KMS-11 (cell line): Measurements from ENCODE around the gene HPGD.

ENCODE experiments used
- H2AFZ ChIP-seq: fragments of 200-600 bp; sonication (generic); 2 replicates; pipeline ENCODE4 v1.6.1; 2016; ENCODE audit warnings: antibody characterized with exemption, mixed run types, low read depth
- H3K27ac ChIP-seq: fragments of 200-600 bp; sonication (generic); 2 replicates; pipeline ENCODE4 v1.6.1; 2016; ENCODE audit warnings: mild to moderate bottlenecking, mixed run types
- H3K27me3 ChIP-seq: fragments of 200-600 bp; sonication (generic); 2 replicates; pipeline ENCODE4 v1.6.1; 2017; ENCODE audit warnings: mild to moderate bottlenecking, low read depth, mixed run types, moderate library complexity; ENCODE audit not compliant: insufficient read depth
- H3K36me3 ChIP-seq: fragments of 200-600 bp; sonication (generic); 2 replicates; pipeline ENCODE4 v1.6.1; 2017; ENCODE audit warnings: mild to moderate bottlenecking, mixed run types; ENCODE audit not compliant: insufficient read depth
- H3K4me1 ChIP-seq: fragments of 200-600 bp; sonication (generic); 2 replicates; pipeline ENCODE4 v1.6.1; 2016; ENCODE audit warnings: mild to moderate bottlenecking, low read depth, mixed run types; ENCODE audit not compliant: poor library complexity, severe bottlenecking
- H3K4me2 ChIP-seq: fragments of 200-600 bp; sonication (generic); 2 replicates; pipeline ENCODE4 v1.7.0; 2016; ENCODE audit warnings: mild to moderate bottlenecking, mixed run types
- H3K4me3 ChIP-seq: fragments of 200-600 bp; sonication (generic); IDR thresholded peaks from 2 replicates; pipeline ENCODE4 v1.6.1; 2017; ENCODE audit warnings: low read depth, low read length, mixed read lengths; ENCODE audit not compliant: insufficient read depth
- H3K79me2 ChIP-seq: fragments of 200-600 bp; sonication (generic); 2 replicates; pipeline ENCODE4 v1.6.1; 2016; ENCODE audit warnings: low read depth, mixed run types; ENCODE audit not compliant: insufficient read depth
- H3K9ac ChIP-seq: fragments of 200-600 bp; sonication (generic); 2 replicates; pipeline ENCODE4 v1.6.1; 2016; ENCODE audit warnings: mild to moderate bottlenecking, mixed run types
- H4K20me1 ChIP-seq: fragments of 200-600 bp; sonication (generic); 2 replicates; pipeline ENCODE4 v1.6.1; 2016; ENCODE audit warnings: mild to moderate bottlenecking, mixed run types; ENCODE audit not compliant: insufficient read depth
- TF ChIP-seq, protein P1 (sequence below): fragments of 200-600 bp; sonication (generic); conservative IDR thresholded peaks from 2 replicates; pipeline ENCODE4 v1.6.1; 2017; ENCODE audit warnings: low read depth, mild to moderate bottlenecking, antibody characterized with exemption, low read length, moderate library complexity, mixed read lengths

HPGD gene

DNA sequence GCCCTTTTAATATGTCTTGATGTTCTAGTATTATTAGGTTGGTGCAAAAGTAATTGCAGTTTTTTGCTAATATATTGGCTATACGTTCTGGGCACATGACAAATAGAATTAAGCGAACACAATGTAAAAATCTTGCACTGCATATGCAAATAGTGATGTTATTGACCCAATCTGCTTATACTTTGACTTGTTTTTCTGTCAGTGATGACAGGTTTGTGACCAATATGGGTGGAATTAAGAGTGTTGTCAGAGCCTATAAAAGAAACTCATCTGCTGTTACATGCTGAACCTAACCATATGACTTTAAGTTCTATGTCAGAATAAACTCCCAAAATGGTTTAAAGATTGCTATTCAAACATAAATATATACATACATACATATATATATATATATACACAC is 30.7 kb upstream of the HPGD start:
- H3K4me2 ChIP-seq, result no peak overlapping the region
- no peak overlapping the region for H3K4me3 ChIP-seq
- no peaks in the 10 kb centered on the region for H3K36me3 ChIP-seq
- no peak overlapping the region for H3K9ac ChIP-seq
- no peaks in the 10 kb centered on the region for H4K20me1 ChIP-seq
- TF ChIP-seq, protein P1, sequence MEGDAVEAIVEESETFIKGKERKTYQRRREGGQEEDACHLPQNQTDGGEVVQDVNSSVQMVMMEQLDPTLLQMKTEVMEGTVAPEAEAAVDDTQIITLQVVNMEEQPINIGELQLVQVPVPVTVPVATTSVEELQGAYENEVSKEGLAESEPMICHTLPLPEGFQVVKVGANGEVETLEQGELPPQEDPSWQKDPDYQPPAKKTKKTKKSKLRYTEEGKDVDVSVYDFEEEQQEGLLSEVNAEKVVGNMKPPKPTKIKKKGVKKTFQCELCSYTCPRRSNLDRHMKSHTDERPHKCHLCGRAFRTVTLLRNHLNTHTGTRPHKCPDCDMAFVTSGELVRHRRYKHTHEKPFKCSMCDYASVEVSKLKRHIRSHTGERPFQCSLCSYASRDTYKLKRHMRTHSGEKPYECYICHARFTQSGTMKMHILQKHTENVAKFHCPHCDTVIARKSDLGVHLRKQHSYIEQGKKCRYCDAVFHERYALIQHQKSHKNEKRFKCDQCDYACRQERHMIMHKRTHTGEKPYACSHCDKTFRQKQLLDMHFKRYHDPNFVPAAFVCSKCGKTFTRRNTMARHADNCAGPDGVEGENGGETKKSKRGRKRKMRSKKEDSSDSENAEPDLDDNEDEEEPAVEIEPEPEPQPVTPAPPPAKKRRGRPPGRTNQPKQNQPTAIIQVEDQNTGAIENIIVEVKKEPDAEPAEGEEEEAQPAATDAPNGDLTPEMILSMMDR, result no peak
- no peak overlapping the region for H2AFZ ChIP-seq
- no peak overlapping the region for H3K27ac ChIP-seq
- no peaks in the 10 kb centered on the region for H3K27me3 ChIP-seq
- H3K4me1 ChIP-seq, result no peaks in the 10 kb centered on the region
- H3K79me2 ChIP-seq, result no peaks in the 10 kb centered on the region

DNA sequence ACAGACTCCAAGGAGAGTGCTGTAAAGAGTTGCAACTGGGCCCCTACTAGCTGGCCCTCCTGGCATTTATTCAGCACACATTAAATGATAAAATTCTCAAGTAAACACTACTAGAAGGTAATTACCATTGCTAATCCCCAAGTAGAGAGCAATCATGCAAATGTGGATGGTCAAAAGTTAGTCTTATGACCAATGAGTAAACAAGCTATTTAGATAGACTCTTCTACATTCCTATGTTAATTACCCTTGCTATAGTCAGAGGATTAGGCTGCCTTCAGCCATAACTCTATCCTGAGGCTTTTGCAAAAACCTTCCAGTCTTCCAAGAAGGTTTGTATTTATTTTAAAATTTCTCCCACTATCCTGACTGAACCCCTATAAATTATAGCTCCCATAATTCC is 28.3 kb upstream of the HPGD start:
- H4K20me1 ChIP-seq, result no peaks in the 10 kb centered on the region
- H3K79me2 ChIP-seq, result no peaks in the 10 kb centered on the region
- no peak overlapping the region for H3K9ac ChIP-seq
- H3K27me3 ChIP-seq, result no peaks in the 10 kb centered on the region
- H3K4me1 ChIP-seq, result no peaks in the 10 kb centered on the region
- no peaks in the 10 kb centered on the region for H3K36me3 ChIP-seq
- H3K4me3 ChIP-seq, result no peak overlapping the region
- no peak overlapping the region for H3K27ac ChIP-seq
- TF ChIP-seq, protein P1, result no peak
- no peak overlapping the region for H2AFZ ChIP-seq
- no peak overlapping the region for H3K4me2 ChIP-seq

DNA sequence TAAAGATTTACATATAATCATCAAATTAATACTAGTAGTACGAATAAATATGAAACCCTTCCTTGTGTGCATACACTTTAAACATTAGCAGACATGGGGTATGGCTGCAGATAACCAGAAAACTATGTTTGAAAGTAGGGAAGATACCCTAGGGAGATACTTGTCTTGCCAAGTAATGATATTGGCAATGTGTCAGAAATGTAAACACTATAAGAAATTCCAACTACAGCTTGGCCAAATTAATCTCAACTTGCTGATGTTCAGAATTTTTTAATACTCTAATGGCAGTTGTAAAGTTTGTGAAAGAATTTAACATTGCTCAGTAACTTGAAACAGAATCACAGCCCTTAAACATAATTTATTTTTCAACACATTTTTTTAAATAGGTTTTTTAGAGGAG is 27.4 kb upstream of the HPGD start:
- TF ChIP-seq, protein P1, result no peak
- H3K36me3 ChIP-seq, result no peaks in the 10 kb centered on the region
- H3K4me2 ChIP-seq, result no peak overlapping the region

DNA sequence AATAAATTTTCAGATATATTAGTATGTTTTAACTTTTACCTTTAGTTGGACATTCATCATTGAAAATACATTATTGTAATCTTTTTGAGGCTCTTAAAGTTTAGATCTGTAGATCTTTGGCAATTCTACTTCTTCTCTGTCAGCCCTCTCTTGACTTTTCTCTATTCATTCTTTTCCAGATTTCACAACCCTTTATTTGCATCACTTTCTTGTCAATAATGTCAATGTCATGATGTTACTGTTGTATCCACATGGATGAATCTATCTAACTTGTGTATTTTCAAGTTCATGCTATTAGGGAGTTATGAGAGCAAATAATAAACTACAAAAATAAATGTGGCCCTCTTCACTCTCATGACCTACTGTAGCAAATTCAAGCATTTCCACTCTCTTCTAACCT is 23.0 kb upstream of the HPGD start:
- H3K36me3 ChIP-seq, result no peaks in the 10 kb centered on the region
- H3K9ac ChIP-seq, result no peak overlapping the region
- TF ChIP-seq, protein P1, result no peak
- no peak overlapping the region for H3K4me3 ChIP-seq
- H3K4me2 ChIP-seq, result no peak overlapping the region
- H3K27me3 ChIP-seq, result no peaks in the 10 kb centered on the region
- no peaks in the 10 kb centered on the region for H3K4me1 ChIP-seq
- H3K79me2 ChIP-seq, result no peaks in the 10 kb centered on the region
- H3K27ac ChIP-seq, result no peak overlapping the region
- no peaks in the 10 kb centered on the region for H4K20me1 ChIP-seq
- no peak overlapping the region for H2AFZ ChIP-seq

More for the DNA sequence above, 27.4 kb upstream of the HPGD start:
- Histone ChIP-seq H3K27ac (no peak overlapping the region), H3K4me3 (no peak overlapping the region), H4K20me1 (no peaks in the 10 kb centered on the region), H3K27me3 (no peaks in the 10 kb centered on the region), H3K9ac (no peak overlapping the region), H3K4me1 (no peaks in the 10 kb centered on the region), H3K79me2 (no peaks in the 10 kb centered on the region), H2AFZ (no peak overlapping the region)
